Activated B cell treated with CpG ODN at 0.5 μM for 24 hours (primary cell): ENCODE results near the gene HAUS3. TPM values are rescaled to one million over a fixed set of nuclear protein-coding genes. Genes with fewer than 3 reads are reported as not detected.

Source experiments
- ATAC-seq: fragments of 200-7000 bp; cut with Tn5 transposase; one replicate; pipeline ENCODE4 v1.10.0; 2021; ENCODE audit warnings: low read depth, mild to moderate bottlenecking, moderate library complexity
- CTCF ChIA-PET: fragments of 350-600 bp; sonication (Branson Sonifier 250); formaldehyde crosslinking; loops from one replicate; lab custom pipeline; 2021; ENCODE audit warnings: antibody characterized with exemption; lab: Charles Lee
- POLR2A ChIA-PET: fragments of 350-600 bp; sonication (Branson Sonifier 250); formaldehyde crosslinking; loops from one replicate; lab custom pipeline; 2021; ENCODE audit warnings: antibody characterized with exemption; lab: Charles Lee
- DNase-seq: peaks from one replicate; pipeline ENCODE4 v3.0.0; 2022
- H3K27ac Mint-ChIP-seq: one replicate; pipeline ENCODE4 v1.8.0; 2020; ENCODE audit warnings: mixed read lengths
- H3K27me3 Mint-ChIP-seq: one replicate; pipeline ENCODE4 v1.8.0; 2021; ENCODE audit warnings: mixed read lengths
- H3K36me3 Mint-ChIP-seq: one replicate; pipeline ENCODE4 v1.8.0; 2021; ENCODE audit warnings: low read depth, mixed read lengths
- H3K4me1 Mint-ChIP-seq: one replicate; pipeline ENCODE4 v1.8.0; 2021; ENCODE audit warnings: mixed read lengths
- H3K4me3 Mint-ChIP-seq: one replicate; pipeline ENCODE4 v1.8.0; 2020; ENCODE audit warnings: mild to moderate bottlenecking, mixed read lengths
- H3K9me3 Mint-ChIP-seq: one replicate; pipeline ENCODE4 v1.8.0; 2020; ENCODE audit warnings: mixed read lengths
- intact Hi-C: fragments of 100-400 bp; cut with micrococcal nuclease; formaldehyde crosslinking; loops from one replicate; pipeline ENCODE4 v1.15.1; 2024
- total RNA-seq: library from RNA; stranded (reverse); gene quantifications from 2 replicates; pipeline ENCODE4 v1.2.3, GENCODE V29; 2022
- TF ChIP-seq, protein P1 (sequence below): fragments of 200-600 bp; IDR thresholded peaks from one replicate; pipeline ENCODE4 v1.8.0; 2022; ENCODE audit warnings: antibody characterized with exemption, mild to moderate bottlenecking

Gene HAUS3
- total RNA-seq, 1 donor from 2014 or later, result 17.9 TPM

DNA sequence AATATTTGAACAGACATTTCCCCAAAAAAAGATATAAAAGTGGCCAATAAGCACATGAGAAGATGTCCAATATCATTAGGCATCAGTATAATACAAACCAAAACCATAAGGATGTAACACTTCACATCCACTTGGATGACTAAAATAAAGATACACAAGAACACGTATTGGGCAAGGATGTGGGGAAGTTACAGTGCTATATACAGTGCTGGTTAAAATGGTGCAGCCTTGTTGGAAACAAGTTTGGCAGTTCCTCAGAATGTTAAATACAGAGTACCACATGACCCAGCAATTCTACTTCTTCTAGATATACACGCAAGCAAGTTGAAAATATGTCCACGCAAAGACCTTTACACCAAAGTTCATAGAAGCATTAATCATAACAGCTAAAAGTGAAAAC is 58.9 kb downstream of the HAUS3 start:
- intact Hi-C loops, result no loop called here
- ATAC-seq (no peak), DNase-seq (no peak)
- peaks cover 20% of the 10 kb centered on the region for H3K9me3 Mint-ChIP-seq
- CTCF ChIA-PET, result no interaction called here
- H3K4me1 Mint-ChIP-seq, result no peaks in the 10 kb centered on the region
- peaks cover 15% of the 10 kb centered on the region for H3K36me3 Mint-ChIP-seq
- H3K27me3 Mint-ChIP-seq, result no peaks in the 10 kb centered on the region
- POLR2A ChIA-PET, result no interaction called here
- H3K4me3 Mint-ChIP-seq, result no peak overlapping the region
- TF ChIP-seq, protein P1, sequence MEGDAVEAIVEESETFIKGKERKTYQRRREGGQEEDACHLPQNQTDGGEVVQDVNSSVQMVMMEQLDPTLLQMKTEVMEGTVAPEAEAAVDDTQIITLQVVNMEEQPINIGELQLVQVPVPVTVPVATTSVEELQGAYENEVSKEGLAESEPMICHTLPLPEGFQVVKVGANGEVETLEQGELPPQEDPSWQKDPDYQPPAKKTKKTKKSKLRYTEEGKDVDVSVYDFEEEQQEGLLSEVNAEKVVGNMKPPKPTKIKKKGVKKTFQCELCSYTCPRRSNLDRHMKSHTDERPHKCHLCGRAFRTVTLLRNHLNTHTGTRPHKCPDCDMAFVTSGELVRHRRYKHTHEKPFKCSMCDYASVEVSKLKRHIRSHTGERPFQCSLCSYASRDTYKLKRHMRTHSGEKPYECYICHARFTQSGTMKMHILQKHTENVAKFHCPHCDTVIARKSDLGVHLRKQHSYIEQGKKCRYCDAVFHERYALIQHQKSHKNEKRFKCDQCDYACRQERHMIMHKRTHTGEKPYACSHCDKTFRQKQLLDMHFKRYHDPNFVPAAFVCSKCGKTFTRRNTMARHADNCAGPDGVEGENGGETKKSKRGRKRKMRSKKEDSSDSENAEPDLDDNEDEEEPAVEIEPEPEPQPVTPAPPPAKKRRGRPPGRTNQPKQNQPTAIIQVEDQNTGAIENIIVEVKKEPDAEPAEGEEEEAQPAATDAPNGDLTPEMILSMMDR, result no peak
- no peak overlapping the region for H3K27ac Mint-ChIP-seq

DNA sequence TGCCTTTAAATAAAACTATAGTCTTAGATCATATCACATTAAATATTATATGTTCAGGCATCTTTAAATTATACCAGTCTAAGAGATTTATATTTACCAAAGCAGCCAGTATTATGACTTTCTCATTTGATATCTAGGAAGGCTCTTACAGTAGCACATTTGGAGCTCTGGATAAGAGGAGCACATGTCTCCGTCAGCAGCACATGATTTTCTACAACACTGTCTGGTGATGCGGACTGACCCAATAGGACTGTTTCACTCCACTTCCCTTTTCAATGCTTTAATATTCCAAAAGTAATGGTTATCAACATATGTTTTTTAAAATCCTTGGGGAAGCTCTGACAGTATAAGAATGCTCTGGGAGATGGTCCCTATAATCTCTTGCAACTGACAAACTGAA is 61.5 kb downstream of the HAUS3 start:
- TF ChIP-seq, protein P1, result no peak
- POLR2A ChIA-PET, result no interaction called here
- Mint-ChIP-seq H3K9me3 (peaks cover 6% of the 10 kb centered on the region), H3K4me3 (no peak overlapping the region), H3K27me3 (no peaks in the 10 kb centered on the region), H3K36me3 (peaks cover 4% of the 10 kb centered on the region), H3K27ac (no peak overlapping the region), H3K4me1 (no peaks in the 10 kb centered on the region)
- CTCF ChIA-PET, result no interaction called here
- DNase-seq (no peak), ATAC-seq (no peak)
- intact Hi-C loops, result no loop called here

DNA sequence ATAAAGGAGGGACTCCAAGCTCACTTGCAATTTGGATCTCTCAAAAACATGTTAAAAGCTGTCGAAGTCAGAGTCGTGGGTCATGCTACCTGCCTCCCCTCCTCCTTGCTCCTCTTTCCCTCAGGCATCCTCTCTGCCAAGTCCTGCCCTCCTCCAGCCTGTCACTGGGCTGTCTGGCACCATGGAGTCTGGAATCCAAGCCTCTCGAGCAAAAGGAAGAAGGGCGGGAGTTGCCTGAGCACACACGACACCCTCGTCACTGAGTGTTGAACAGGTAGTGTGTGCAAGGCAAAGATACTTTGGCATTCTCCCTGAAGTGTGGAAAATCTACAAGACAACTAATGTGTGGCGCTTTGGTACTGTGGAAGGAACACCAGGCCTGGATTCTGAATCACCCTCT is 62.2 kb downstream of the HAUS3 start:
- TF ChIP-seq, protein P1, result no peak
- no peak for DNase-seq
- ChIA-PET POLR2A (no interaction called here), CTCF (no interaction called here)
- Mint-ChIP-seq H3K36me3 (peaks cover 4% of the 10 kb centered on the region), H3K27me3 (no peaks in the 10 kb centered on the region), H3K9me3 (peaks cover 6% of the 10 kb centered on the region), H3K27ac (no peak overlapping the region), H3K4me1 (no peaks in the 10 kb centered on the region), H3K4me3 (no peak overlapping the region)
- no peak for ATAC-seq
- intact Hi-C loops, result no loop called here

DNA sequence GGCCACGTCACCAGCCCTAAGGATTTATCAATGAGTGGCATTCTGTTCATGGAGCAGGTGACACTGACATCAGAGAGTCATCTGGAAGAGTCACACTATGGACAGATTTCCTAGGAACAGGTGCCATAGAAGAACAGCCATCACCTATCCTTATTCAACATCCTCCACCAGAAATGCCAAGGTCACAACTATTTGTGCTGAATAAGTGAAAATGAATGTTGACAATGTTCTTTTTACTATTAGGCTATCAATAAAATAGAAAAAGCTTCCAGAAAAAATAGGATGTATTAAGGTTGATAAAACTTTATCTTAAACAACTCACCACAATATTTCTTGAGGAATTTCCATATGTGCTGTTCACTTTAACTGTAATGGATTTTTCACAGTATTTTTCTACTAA is 62.9 kb downstream of the HAUS3 start:
- CTCF ChIA-PET, result no interaction called here
- ATAC-seq, result no peak
- H3K27me3 Mint-ChIP-seq, result no peaks in the 10 kb centered on the region
- no peaks in the 10 kb centered on the region for H3K4me1 Mint-ChIP-seq
- TF ChIP-seq, protein P1, result no peak
- DNase-seq, result no peak
- intact Hi-C loops, result no loop called here
- POLR2A ChIA-PET, result no interaction called here
- H3K36me3 Mint-ChIP-seq, result peaks cover 4% of the 10 kb centered on the region
- no peak overlapping the region for H3K27ac Mint-ChIP-seq
- peaks cover 6% of the 10 kb centered on the region for H3K9me3 Mint-ChIP-seq
- H3K4me3 Mint-ChIP-seq, result no peak overlapping the region

Other genes starting within 250 kb of the HAUS3 start
- gene NELFA, start 233.1 kb downstream of the HAUS3 start, total RNA-seq, result 44.7 and 49.9 TPM in 2 replicates
- 0.15 and 0.24 TPM in 2 replicates for gene NAT8L, start 182.8 kb downstream of the HAUS3 start, total RNA-seq
- gene POLN, start within 50 bp of the HAUS3 start, total RNA-seq, result 1.4 and 1.7 TPM in 2 replicates
- gene MXD4, start 20.0 kb upstream of the HAUS3 start, total RNA-seq, result 28.7 and 36.7 TPM in 2 replicates
- 5.9 and 6.1 TPM in 2 replicates for gene ZFYVE28, start 176.5 kb upstream of the HAUS3 start, total RNA-seq
- gene CFAP99, start 176.8 kb upstream of the HAUS3 start, total RNA-seq, result not detected in 2 replicates
- 93.5 and 93.6 TPM in 2 replicates for gene RNF4, start 227.0 kb upstream of the HAUS3 start, total RNA-seq